ENCODE data around the gene ROR2.

- TF ChIP-seq EZH2phosphoT487 (conservative IDR thresholded peaks at IDR 0.05; ENCODE audit: low read length) = no peak
- TF ChIP-seq, protein P1, sequence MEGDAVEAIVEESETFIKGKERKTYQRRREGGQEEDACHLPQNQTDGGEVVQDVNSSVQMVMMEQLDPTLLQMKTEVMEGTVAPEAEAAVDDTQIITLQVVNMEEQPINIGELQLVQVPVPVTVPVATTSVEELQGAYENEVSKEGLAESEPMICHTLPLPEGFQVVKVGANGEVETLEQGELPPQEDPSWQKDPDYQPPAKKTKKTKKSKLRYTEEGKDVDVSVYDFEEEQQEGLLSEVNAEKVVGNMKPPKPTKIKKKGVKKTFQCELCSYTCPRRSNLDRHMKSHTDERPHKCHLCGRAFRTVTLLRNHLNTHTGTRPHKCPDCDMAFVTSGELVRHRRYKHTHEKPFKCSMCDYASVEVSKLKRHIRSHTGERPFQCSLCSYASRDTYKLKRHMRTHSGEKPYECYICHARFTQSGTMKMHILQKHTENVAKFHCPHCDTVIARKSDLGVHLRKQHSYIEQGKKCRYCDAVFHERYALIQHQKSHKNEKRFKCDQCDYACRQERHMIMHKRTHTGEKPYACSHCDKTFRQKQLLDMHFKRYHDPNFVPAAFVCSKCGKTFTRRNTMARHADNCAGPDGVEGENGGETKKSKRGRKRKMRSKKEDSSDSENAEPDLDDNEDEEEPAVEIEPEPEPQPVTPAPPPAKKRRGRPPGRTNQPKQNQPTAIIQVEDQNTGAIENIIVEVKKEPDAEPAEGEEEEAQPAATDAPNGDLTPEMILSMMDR (IDR thresholded peaks at IDR 0.05; ENCODE audit: insufficient read depth, low read length, poor library complexity, severe bottlenecking) = no peak
These were observed 288.6 kb downstream of the ROR2 start for GRCh38 chr9:91661451-91661850.
